Karpas-422 (cell line): Measurements from ENCODE around the gene TMEM117. TPM values are rescaled to one million over a fixed set of nuclear protein-coding genes. Genes with fewer than 3 reads are reported as not detected.
"Not testable (repeated sequence)": the region's sequence is repeated elsewhere in the genome, so short reads cannot be mapped to it uniquely, and the experiment has no call there.

Experiments
- DNase-seq: peaks from one replicate; pipeline ENCODE4 v3.0.0-alpha.2; 2015
- H2AFZ ChIP-seq: fragments of 200-600 bp; sonication (generic); 2 replicates; pipeline ENCODE4 v1.6.1; 2014; ENCODE audit warnings: antibody characterized with exemption, low read length, mixed read lengths
- H3K27ac ChIP-seq: fragments of 200-600 bp; sonication (generic); 2 replicates; pipeline ENCODE4 v1.5.1; 2014; ENCODE audit warnings: mild to moderate bottlenecking, low read length, moderate library complexity
- H3K27me3 ChIP-seq: fragments of 200-600 bp; sonication (generic); 2 replicates; pipeline ENCODE4 v1.6.1; 2014; ENCODE audit warnings: low read length, mixed read lengths
- H3K36me3 ChIP-seq: fragments of 200-600 bp; sonication (generic); 2 replicates; pipeline ENCODE4 v1.6.1; 2014; ENCODE audit warnings: low read length, mixed read lengths; ENCODE audit not compliant: insufficient read depth
- H3K4me1 ChIP-seq: fragments of 200-600 bp; sonication (generic); 2 replicates; pipeline ENCODE4 v1.6.1; 2014; ENCODE audit warnings: mild to moderate bottlenecking, low read length, mixed read lengths
- H3K4me2 ChIP-seq: fragments of 200-600 bp; sonication (generic); 2 replicates; pipeline ENCODE4 v1.6.1; 2014; ENCODE audit warnings: low read length, low read depth, mild to moderate bottlenecking; ENCODE audit not compliant: poor library complexity, severe bottlenecking
- H3K4me3 ChIP-seq: fragments of 200-600 bp; sonication (generic); 2 replicates; pipeline ENCODE4 v1.5.1; 2014; ENCODE audit warnings: mild to moderate bottlenecking, antibody characterized with exemption, low read length, mixed read lengths
- H3K79me2 ChIP-seq: fragments of 200-600 bp; sonication (generic); 2 replicates; pipeline ENCODE4 v1.6.1; 2014; ENCODE audit warnings: mild to moderate bottlenecking, low read length, mixed read lengths
- H3K9ac ChIP-seq: fragments of 200-600 bp; sonication (generic); 2 replicates; pipeline ENCODE4 v1.6.0; 2014; ENCODE audit warnings: low read length
- H3K9me2 ChIP-seq: fragments of 200-600 bp; sonication (generic), shearing (Covaris generic); replicated peaks from 2 replicates; pipeline ENCODE4 v1.6.0; 2014; ENCODE audit warnings: mild to moderate bottlenecking, low read length, moderate library complexity; ENCODE audit not compliant: insufficient read depth
- H3K9me3 ChIP-seq: fragments of 300-700, 200-600 bp; sonication (generic); 2 replicates; pipeline ENCODE4 v1.6.1; 2014; ENCODE audit warnings: low read length, mixed read lengths
- H4K20me1 ChIP-seq: fragments of 200-600 bp; sonication (generic); 2 replicates; pipeline ENCODE4 v1.6.1; 2014; ENCODE audit warnings: mild to moderate bottlenecking, antibody characterized with exemption, low read length, low read depth; ENCODE audit not compliant: insufficient read depth
- total RNA-seq: library from RNA; depleted of rRNA; stranded (reverse); fragments of >200 nt; shearing (Covaris generic); gene quantifications from 2 replicates; pipeline ENCODE4 v1.2.3, GENCODE V29; 2014; ENCODE audit warnings: low replicate concordance

The TMEM117 gene
- total RNA-seq, 1 experiment from 2014 or later: 13.3 TPM

GRCh38 chr12:43864557-43864956 lies 28.7 kb downstream of the TMEM117 start:
- H3K79me2 ChIP-seq, H2AFZ ChIP-seq, H3K4me3 ChIP-seq, H3K4me2 ChIP-seq, H3K9me3 ChIP-seq, H3K4me1 ChIP-seq, H3K27me3 ChIP-seq, H3K9me2 ChIP-seq, H3K9ac ChIP-seq, H3K36me3 ChIP-seq, H3K27ac ChIP-seq, H4K20me1 ChIP-seq, DNase-seq: not testable (repeated sequence)

- H3K4me1 ChIP-seq: no peaks in the 10 kb centered on the region
- DNase-seq: no peak
- no peak overlapping the region for H3K27ac ChIP-seq
- peaks cover 5% of the 10 kb centered on the region; the same call in 1 of the 2 replicates for H4K20me1 ChIP-seq
- no peak overlapping the region for H3K4me3 ChIP-seq
- H2AFZ ChIP-seq: no peak overlapping the region
- H3K9ac ChIP-seq: no peak overlapping the region
- no peak overlapping the region for H3K4me2 ChIP-seq
- H3K9me2 ChIP-seq: no peaks in the 10 kb centered on the region
- no peaks in the 10 kb centered on the region for H3K36me3 ChIP-seq
- no peaks in the 10 kb centered on the region for H3K9me3 ChIP-seq
- H3K79me2 ChIP-seq: no peaks in the 10 kb centered on the region
- no peaks in the 10 kb centered on the region for H3K27me3 ChIP-seq
These were observed 33.3 kb downstream of the TMEM117 start for GRCh38 chr12:43869184-43869583.

- not testable (repeated sequence) for H3K9ac ChIP-seq, H2AFZ ChIP-seq, H3K27me3 ChIP-seq, H3K9me3 ChIP-seq, H3K79me2 ChIP-seq, H3K9me2 ChIP-seq, H3K27ac ChIP-seq, DNase-seq, H3K4me2 ChIP-seq, H4K20me1 ChIP-seq, H3K4me1 ChIP-seq, H3K36me3 ChIP-seq, H3K4me3 ChIP-seq
These were observed 33.9 kb downstream of the TMEM117 start for GRCh38 chr12:43869765-43870164.

GRCh38 chr12:43871258-43871657 lies 35.4 kb downstream of the TMEM117 start:
- H3K79me2 ChIP-seq, H3K27me3 ChIP-seq, H3K36me3 ChIP-seq: not testable (repeated sequence)

GRCh38 chr12:43872396-43872795 lies 36.5 kb downstream of the TMEM117 start:
- Histone ChIP-seq H3K27ac (no peak overlapping the region), H4K20me1 (peaks cover 5% of the 10 kb centered on the region; the same call in 1 of the 2 replicates), H2AFZ (no peak overlapping the region), H3K27me3 (no peaks in the 10 kb centered on the region), H3K9ac (no peak overlapping the region), H3K4me3 (no peak overlapping the region), H3K9me3 (no peaks in the 10 kb centered on the region), H3K9me2 (no peaks in the 10 kb centered on the region), H3K79me2 (no peaks in the 10 kb centered on the region), H3K36me3 (no peaks in the 10 kb centered on the region), H3K4me1 (no peaks in the 10 kb centered on the region), H3K4me2 (no peak overlapping the region)
- no peak for DNase-seq

More at GRCh38 chr12:43871258-43871657, 35.4 kb downstream of the TMEM117 start:
- H3K4me2 ChIP-seq, H4K20me1 ChIP-seq, H3K4me1 ChIP-seq, H3K27ac ChIP-seq, H3K9me2 ChIP-seq, H3K9ac ChIP-seq, H2AFZ ChIP-seq, H3K4me3 ChIP-seq, DNase-seq, H3K9me3 ChIP-seq: not testable (repeated sequence)

GRCh38 chr12:43878050-43878449 lies 42.2 kb downstream of the TMEM117 start:
- no peak overlapping the region for H3K27ac ChIP-seq
- H3K9me2 ChIP-seq: no peaks in the 10 kb centered on the region
- no peak overlapping the region for H3K9ac ChIP-seq
- H3K4me3 ChIP-seq: no peak overlapping the region
- no peaks in the 10 kb centered on the region for H3K27me3 ChIP-seq
- no peak for DNase-seq
- H3K36me3 ChIP-seq: no peaks in the 10 kb centered on the region
- no peak overlapping the region for H3K4me2 ChIP-seq
- H3K9me3 ChIP-seq: no peaks in the 10 kb centered on the region
- no peaks in the 10 kb centered on the region for H3K79me2 ChIP-seq
- no peak overlapping the region for H2AFZ ChIP-seq
- H4K20me1 ChIP-seq: no peaks in the 10 kb centered on the region
- no peaks in the 10 kb centered on the region for H3K4me1 ChIP-seq

GRCh38 chr12:43880547-43880946 lies 44.7 kb downstream of the TMEM117 start:
- no peaks in the 10 kb centered on the region for H3K9me2 ChIP-seq
- no peak overlapping the region for H3K27ac ChIP-seq
- H3K4me3 ChIP-seq: no peak overlapping the region
- H3K9ac ChIP-seq: no peak overlapping the region
- no peaks in the 10 kb centered on the region for H3K36me3 ChIP-seq
- DNase-seq: no peak
- H3K27me3 ChIP-seq: no peaks in the 10 kb centered on the region
- no peak overlapping the region for H3K4me2 ChIP-seq
- H3K4me1 ChIP-seq: no peaks in the 10 kb centered on the region
- H3K9me3 ChIP-seq: no peaks in the 10 kb centered on the region
- H2AFZ ChIP-seq: no peak overlapping the region
- H4K20me1 ChIP-seq: no peaks in the 10 kb centered on the region
- no peaks in the 10 kb centered on the region for H3K79me2 ChIP-seq

GRCh38 chr12:43882578-43883178 lies 46.8 kb downstream of the TMEM117 start:
- no peak overlapping the region for H3K4me2 ChIP-seq
- no peaks in the 10 kb centered on the region for H3K9me2 ChIP-seq
- no peaks in the 10 kb centered on the region for H4K20me1 ChIP-seq
- H3K9me3 ChIP-seq: no peaks in the 10 kb centered on the region
- H3K36me3 ChIP-seq: no peaks in the 10 kb centered on the region
- no peak overlapping the region for H3K9ac ChIP-seq
- peak; percentile 79 for DNase-seq
- H3K27ac ChIP-seq: no peak overlapping the region
- H3K4me3 ChIP-seq: no peak overlapping the region
- H3K4me1 ChIP-seq: no peaks in the 10 kb centered on the region
- no peaks in the 10 kb centered on the region for H3K27me3 ChIP-seq
- H2AFZ ChIP-seq: no peak overlapping the region
- H3K79me2 ChIP-seq: no peaks in the 10 kb centered on the region

- no peaks in the 10 kb centered on the region for H3K36me3 ChIP-seq
- H4K20me1 ChIP-seq: no peaks in the 10 kb centered on the region
- no peak overlapping the region for H2AFZ ChIP-seq
- no peaks in the 10 kb centered on the region for H3K27me3 ChIP-seq
- no peaks in the 10 kb centered on the region for H3K9me3 ChIP-seq
- H3K4me3 ChIP-seq: no peak overlapping the region
- no peak overlapping the region for H3K9ac ChIP-seq
- no peaks in the 10 kb centered on the region for H3K4me1 ChIP-seq
- no peaks in the 10 kb centered on the region for H3K9me2 ChIP-seq
- no peak for DNase-seq
- no peak overlapping the region for H3K4me2 ChIP-seq
- H3K79me2 ChIP-seq: no peaks in the 10 kb centered on the region
- no peak overlapping the region for H3K27ac ChIP-seq
These were observed 47.4 kb downstream of the TMEM117 start for GRCh38 chr12:43883311-43883710.
